Liver (tissue), 9 donors: ENCODE data around the gene CKM. TPM values are rescaled to one million over a fixed set of nuclear protein-coding genes. Genes with fewer than 3 reads are reported as not detected.

Source experiments
- DNase-seq: peaks from one replicate; pipeline ENCODE4 v3.0.0-alpha.2; 2017; ENCODE audit warnings: low spot score
- H3K27ac ChIP-seq, 2 donors: one replicate each; pipeline ENCODE4 v1.7.0; 2013; ENCODE audit warnings: inconsistent platforms in 2 of 2, low read length in 2 of 2, control low read depth in 1 of 2, low read depth in 1 of 2, mild to moderate bottlenecking in 1 of 2
- H3K27me3 ChIP-seq, 4 donors: one replicate each; pipeline versions ENCODE4 v1.6.1 to v1.7.0; 2013; ENCODE audit warnings: low read length in 3 of 4, inconsistent platforms in 1 of 4, mild to moderate bottlenecking in 1 of 4, moderate library complexity in 1 of 4; ENCODE audit not compliant: control insufficient read depth in 4 of 4, insufficient read depth in 4 of 4
- H3K36me3 ChIP-seq, 4 donors: one replicate each; pipeline versions ENCODE4 v1.6.1 to v1.7.0; 2013; ENCODE audit warnings: low read length in 3 of 4, mild to moderate bottlenecking in 3 of 4, low read depth in 1 of 4, moderate library complexity in 1 of 4; ENCODE audit not compliant: control insufficient read depth in 4 of 4, insufficient read depth in 3 of 4
- H3K4me1 ChIP-seq, 4 donors: one replicate each; pipeline versions ENCODE4 v1.6.1 to v1.7.0; 2013; ENCODE audit warnings: low read length in 3 of 4, mild to moderate bottlenecking in 3 of 4, moderate library complexity in 1 of 4; ENCODE audit not compliant: control insufficient read depth in 4 of 4, insufficient read depth in 4 of 4
- H3K4me3 ChIP-seq, 3 donors: one replicate each; pipeline versions ENCODE4 v1.6.1 to v1.7.0; 2013; ENCODE audit warnings: low read length in 3 of 3, control low read depth in 1 of 3, low read depth in 1 of 3, mild to moderate bottlenecking in 1 of 3
- H3K9ac ChIP-seq, 2 donors: one replicate each; pipeline ENCODE4 v1.7.0; 2013; ENCODE audit warnings: low read length in 2 of 2, mild to moderate bottlenecking in 2 of 2, moderate library complexity in 2 of 2, control low read depth in 1 of 2, low read depth in 1 of 2
- H3K9me3 ChIP-seq, 4 donors: one replicate each; pipeline versions ENCODE4 v1.6.1 to v1.7.0; 2013; ENCODE audit warnings: low read length in 3 of 4; ENCODE audit not compliant: control insufficient read depth in 4 of 4
- FOXA1 ChIP-seq: IDR thresholded peaks from 2 replicates; pipeline ENCODE4 v1.6.1; 2016; ENCODE audit warnings: antibody characterized with exemption
- FOXA2 ChIP-seq: IDR thresholded peaks from 2 replicates; pipeline ENCODE4 v1.6.1; 2016; ENCODE audit warnings: antibody characterized with exemption
- GABPA ChIP-seq, 2 donors: IDR thresholded peaks in 1 of 2; conservative IDR thresholded peaks in 1 of 2; 2 replicates each; pipeline ENCODE4 v1.6.1; 2016; ENCODE audit warnings: antibody characterized with exemption in 2 of 2, mild to moderate bottlenecking in 1 of 2, moderate library complexity in 1 of 2
- HNF4A ChIP-seq, 2 donors: conservative IDR thresholded peaks; 2 replicates each; pipeline ENCODE4 v1.6.1; 2016; ENCODE audit warnings: antibody characterized with exemption in 2 of 2, mild to moderate bottlenecking in 2 of 2
- RAD21 ChIP-seq, 2 donors: IDR thresholded peaks; 2 replicates each; pipeline ENCODE4 v1.6.1; 2016; ENCODE audit warnings: antibody characterized with exemption in 2 of 2, mild to moderate bottlenecking in 2 of 2
- RXRA ChIP-seq, 2 donors: IDR thresholded peaks; 2 replicates each; pipeline ENCODE4 v1.6.1; 2017 to 2018; ENCODE audit warnings: antibody characterized with exemption in 2 of 2, mild to moderate bottlenecking in 1 of 2
- SP1 ChIP-seq: IDR thresholded peaks from 2 replicates; pipeline ENCODE4 v1.6.1; 2018; ENCODE audit warnings: antibody characterized with exemption, mild to moderate bottlenecking
- TAF1 ChIP-seq: conservative IDR thresholded peaks from 2 replicates; pipeline ENCODE4 v1.6.1; 2016; ENCODE audit warnings: antibody characterized with exemption, mild to moderate bottlenecking
- WGBS: extraction: QIAGEN DNeasy Blood & Tissue Kit; methylation state at CpG from one replicate; pipeline ENCODE4 v1.1.7; 2013; 5-methylcytosine and 5-hydroxymethylcytosine counted together
- polyA plus RNA-seq, 2 donors: library from polyadenylated mRNA; stranded (reverse) in 1 of 2; unstranded in 1 of 2; fragments of 200-250 nt in 1 of 2; fragments of >200 nt in 1 of 2; fragmentation: Nextera tagmentation in 1 of 2; extraction: Ambion mirVana in 1 of 2; gene quantifications; one replicate each; pipeline versions ENCODE4 v1.2.1 to v1.2.3, GENCODE V29; 2013 to 2015
- total RNA-seq, 2 donors: library from RNA; depleted of rRNA; stranded (reverse); fragments of >200 nt; gene quantifications; one replicate each; pipeline ENCODE4 v1.2.3, GENCODE V29; 2014
- TF ChIP-seq, protein P1 (sequence below): fragments of 150-350 bp; IDR thresholded peaks from 2 replicates; pipeline ENCODE4 v1.5.1; 2017; ENCODE audit warnings: improper control_type of control experiment, low read depth, low read length; ENCODE audit not compliant: missing input control
- TF ChIP-seq, protein P2 (sequence below): IDR thresholded peaks from 2 replicates; pipeline ENCODE4 v1.6.1; 2016; ENCODE audit warnings: antibody characterized with exemption
- TF ChIP-seq, protein P3 (sequence below): IDR thresholded peaks from 2 replicates; pipeline ENCODE4 v1.6.1; 2016; ENCODE audit warnings: antibody characterized with exemption
- TF ChIP-seq, protein P4 (sequence below): IDR thresholded peaks from 2 replicates; pipeline ENCODE4 v1.6.1; 2016; ENCODE audit warnings: antibody characterized with exemption, mild to moderate bottlenecking
- TF ChIP-seq, protein P5 (sequence below): IDR thresholded peaks from 2 replicates; pipeline ENCODE4 v1.6.1; 2016; ENCODE audit warnings: antibody characterized with exemption
- donor health status: healthy.
- donor health status: healthy.
- donor health status: healthy.
- donor health status: healthy.
- donor health status: healthy.

CKM gene
- total and polyA plus RNA-seq, 4 donors: 0.05 to 0.37 (median 0.17) TPM; not detected in 1

DNA sequence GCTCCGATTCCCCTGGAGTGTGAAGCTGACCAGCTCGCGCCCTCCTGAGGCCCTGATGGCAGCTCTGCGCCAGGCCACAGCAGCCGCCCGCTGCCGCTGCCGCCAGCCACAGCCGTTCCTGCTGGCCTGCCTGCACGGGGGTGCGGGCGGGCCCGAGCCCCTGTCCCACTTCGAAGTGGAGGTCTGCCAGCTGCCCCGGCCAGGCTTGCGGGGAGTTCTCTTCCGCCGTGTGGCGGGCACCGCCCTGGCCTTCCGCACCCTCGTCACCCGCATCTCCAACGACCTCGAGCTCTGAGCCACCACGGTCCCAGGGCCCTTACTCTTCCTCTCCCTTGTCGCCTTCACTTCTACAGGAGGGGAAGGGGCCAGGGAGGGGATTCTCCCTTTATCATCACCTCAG is 20.3 kb downstream of the CKM start:
- 95% methylated on average over 27 of the region's 27 CpGs for WGBS
- TF ChIP-seq, protein P1, sequence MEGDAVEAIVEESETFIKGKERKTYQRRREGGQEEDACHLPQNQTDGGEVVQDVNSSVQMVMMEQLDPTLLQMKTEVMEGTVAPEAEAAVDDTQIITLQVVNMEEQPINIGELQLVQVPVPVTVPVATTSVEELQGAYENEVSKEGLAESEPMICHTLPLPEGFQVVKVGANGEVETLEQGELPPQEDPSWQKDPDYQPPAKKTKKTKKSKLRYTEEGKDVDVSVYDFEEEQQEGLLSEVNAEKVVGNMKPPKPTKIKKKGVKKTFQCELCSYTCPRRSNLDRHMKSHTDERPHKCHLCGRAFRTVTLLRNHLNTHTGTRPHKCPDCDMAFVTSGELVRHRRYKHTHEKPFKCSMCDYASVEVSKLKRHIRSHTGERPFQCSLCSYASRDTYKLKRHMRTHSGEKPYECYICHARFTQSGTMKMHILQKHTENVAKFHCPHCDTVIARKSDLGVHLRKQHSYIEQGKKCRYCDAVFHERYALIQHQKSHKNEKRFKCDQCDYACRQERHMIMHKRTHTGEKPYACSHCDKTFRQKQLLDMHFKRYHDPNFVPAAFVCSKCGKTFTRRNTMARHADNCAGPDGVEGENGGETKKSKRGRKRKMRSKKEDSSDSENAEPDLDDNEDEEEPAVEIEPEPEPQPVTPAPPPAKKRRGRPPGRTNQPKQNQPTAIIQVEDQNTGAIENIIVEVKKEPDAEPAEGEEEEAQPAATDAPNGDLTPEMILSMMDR: no peak
- TF ChIP-seq RAD21 (IDR thresholded peaks at IDR 0.05) (no peak), HNF4A (conservative IDR thresholded peaks at IDR 0.05) (no peak), FOXA2 (no peak), TAF1 (no peak), FOXA1 (no peak)
- TF ChIP-seq, protein P2, sequence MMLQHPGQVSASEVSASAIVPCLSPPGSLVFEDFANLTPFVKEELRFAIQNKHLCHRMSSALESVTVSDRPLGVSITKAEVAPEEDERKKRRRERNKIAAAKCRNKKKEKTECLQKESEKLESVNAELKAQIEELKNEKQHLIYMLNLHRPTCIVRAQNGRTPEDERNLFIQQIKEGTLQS: no peak
- TF ChIP-seq, protein P3, sequence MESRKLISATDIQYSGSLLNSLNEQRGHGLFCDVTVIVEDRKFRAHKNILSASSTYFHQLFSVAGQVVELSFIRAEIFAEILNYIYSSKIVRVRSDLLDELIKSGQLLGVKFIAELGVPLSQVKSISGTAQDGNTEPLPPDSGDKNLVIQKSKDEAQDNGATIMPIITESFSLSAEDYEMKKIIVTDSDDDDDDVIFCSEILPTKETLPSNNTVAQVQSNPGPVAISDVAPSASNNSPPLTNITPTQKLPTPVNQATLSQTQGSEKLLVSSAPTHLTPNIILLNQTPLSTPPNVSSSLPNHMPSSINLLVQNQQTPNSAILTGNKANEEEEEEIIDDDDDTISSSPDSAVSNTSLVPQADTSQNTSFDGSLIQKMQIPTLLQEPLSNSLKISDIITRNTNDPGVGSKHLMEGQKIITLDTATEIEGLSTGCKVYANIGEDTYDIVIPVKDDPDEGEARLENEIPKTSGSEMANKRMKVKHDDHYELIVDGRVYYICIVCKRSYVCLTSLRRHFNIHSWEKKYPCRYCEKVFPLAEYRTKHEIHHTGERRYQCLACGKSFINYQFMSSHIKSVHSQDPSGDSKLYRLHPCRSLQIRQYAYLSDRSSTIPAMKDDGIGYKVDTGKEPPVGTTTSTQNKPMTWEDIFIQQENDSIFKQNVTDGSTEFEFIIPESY: no peak
- TF ChIP-seq, protein P4, sequence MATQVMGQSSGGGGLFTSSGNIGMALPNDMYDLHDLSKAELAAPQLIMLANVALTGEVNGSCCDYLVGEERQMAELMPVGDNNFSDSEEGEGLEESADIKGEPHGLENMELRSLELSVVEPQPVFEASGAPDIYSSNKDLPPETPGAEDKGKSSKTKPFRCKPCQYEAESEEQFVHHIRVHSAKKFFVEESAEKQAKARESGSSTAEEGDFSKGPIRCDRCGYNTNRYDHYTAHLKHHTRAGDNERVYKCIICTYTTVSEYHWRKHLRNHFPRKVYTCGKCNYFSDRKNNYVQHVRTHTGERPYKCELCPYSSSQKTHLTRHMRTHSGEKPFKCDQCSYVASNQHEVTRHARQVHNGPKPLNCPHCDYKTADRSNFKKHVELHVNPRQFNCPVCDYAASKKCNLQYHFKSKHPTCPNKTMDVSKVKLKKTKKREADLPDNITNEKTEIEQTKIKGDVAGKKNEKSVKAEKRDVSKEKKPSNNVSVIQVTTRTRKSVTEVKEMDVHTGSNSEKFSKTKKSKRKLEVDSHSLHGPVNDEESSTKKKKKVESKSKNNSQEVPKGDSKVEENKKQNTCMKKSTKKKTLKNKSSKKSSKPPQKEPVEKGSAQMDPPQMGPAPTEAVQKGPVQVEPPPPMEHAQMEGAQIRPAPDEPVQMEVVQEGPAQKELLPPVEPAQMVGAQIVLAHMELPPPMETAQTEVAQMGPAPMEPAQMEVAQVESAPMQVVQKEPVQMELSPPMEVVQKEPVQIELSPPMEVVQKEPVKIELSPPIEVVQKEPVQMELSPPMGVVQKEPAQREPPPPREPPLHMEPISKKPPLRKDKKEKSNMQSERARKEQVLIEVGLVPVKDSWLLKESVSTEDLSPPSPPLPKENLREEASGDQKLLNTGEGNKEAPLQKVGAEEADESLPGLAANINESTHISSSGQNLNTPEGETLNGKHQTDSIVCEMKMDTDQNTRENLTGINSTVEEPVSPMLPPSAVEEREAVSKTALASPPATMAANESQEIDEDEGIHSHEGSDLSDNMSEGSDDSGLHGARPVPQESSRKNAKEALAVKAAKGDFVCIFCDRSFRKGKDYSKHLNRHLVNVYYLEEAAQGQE: no peak

DNA sequence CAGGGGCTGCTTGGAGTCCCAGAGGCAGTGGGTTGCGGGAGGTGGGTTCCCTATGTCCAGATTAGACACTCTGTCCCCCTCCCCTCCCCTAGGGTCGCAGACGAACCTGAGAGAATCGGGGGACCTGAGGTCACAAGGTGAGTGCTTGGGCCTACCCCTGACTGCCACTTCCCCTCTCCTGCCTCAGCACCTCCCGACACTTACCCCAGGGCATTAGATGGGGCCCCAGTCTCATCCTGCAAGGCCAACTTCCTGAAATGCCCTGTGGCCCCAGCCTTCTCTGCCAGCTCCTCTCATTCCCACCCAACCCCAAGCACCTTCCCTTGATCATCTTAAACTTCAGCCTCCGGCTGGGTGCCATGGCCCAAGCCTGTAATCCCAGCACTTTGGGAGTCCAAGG is 23.0 kb downstream of the CKM start:
- Histone ChIP-seq H3K27ac (no peak overlapping the region), H3K4me1 (peaks cover 1 to 28% (median 17%) of the 10 kb centered on the region in 4 donors), H3K9me3 (no peaks in the 10 kb centered on the region), H3K27me3 (no peaks in the 10 kb centered on the region), H3K36me3 (peaks cover 0 to 20% (median 5%) of the 10 kb centered on the region in 4 donors), H3K4me3 (no peak overlapping the region), H3K9ac (no peak overlapping the region)
- TF ChIP-seq, protein P1: no peak
- TF ChIP-seq RXRA (IDR thresholded peaks at IDR 0.05) (no peak), SP1 (no peak), RAD21 (IDR thresholded peaks at IDR 0.05) (no peak), GABPA (IDR thresholded peaks at IDR 0.05 in 1 of 2, conservative IDR thresholded peaks at IDR 0.05 in 1 of 2) (no peak)
- TF ChIP-seq, protein P5, sequence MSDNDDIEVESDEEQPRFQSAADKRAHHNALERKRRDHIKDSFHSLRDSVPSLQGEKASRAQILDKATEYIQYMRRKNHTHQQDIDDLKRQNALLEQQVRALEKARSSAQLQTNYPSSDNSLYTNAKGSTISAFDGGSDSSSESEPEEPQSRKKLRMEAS: no peak
- no peak for DNase-seq
- 96% methylated on average over 6 of the region's 6 CpGs for WGBS

More for the DNA sequence above, 20.3 kb downstream of the CKM start:
- Histone ChIP-seq H3K4me1 (peaks cover 1 to 21% (median 13%) of the 10 kb centered on the region in 4 donors), H3K27me3 (no peaks in the 10 kb centered on the region), H3K4me3 (no peak overlapping the region), H3K9me3 (no peaks in the 10 kb centered on the region), H3K9ac (no peak overlapping the region), H3K27ac (no peak overlapping the region), H3K36me3 (peaks cover 0 to 20% (median 3%) of the 10 kb centered on the region in 4 donors)
- no peak for DNase-seq
